OCI-LY1 (cell line): ENCODE data around the gene ZNF282.

Source experiments
- H2AFZ ChIP-seq: fragments of 200-600 bp; sonication (generic), shearing (Covaris generic); 2 replicates; pipeline ENCODE4 v1.6.0; 2014; ENCODE audit warnings: antibody characterized with exemption, mild to moderate bottlenecking, low read length
- H3F3A ChIP-seq: fragments of 200-600 bp; sonication (generic), shearing (Covaris generic); 2 replicates; pipeline ENCODE4 v1.6.0; 2014; ENCODE audit warnings: mild to moderate bottlenecking, antibody characterized with exemption, low read length, moderate library complexity; ENCODE audit not compliant: insufficient read depth
- H3K27ac ChIP-seq: fragments of 200-600 bp; sonication (generic); 2 replicates; pipeline ENCODE4 v1.5.1; 2014; ENCODE audit warnings: low read length, mixed run types, mild to moderate bottlenecking, low read depth; ENCODE audit not compliant: poor library complexity, severe bottlenecking
- H3K27me3 ChIP-seq: fragments of 200-600 bp; sonication (generic); 2 replicates; pipeline ENCODE4 v1.6.0; 2014; ENCODE audit warnings: antibody characterized with exemption, mild to moderate bottlenecking, low read length, moderate library complexity; ENCODE audit not compliant: insufficient read depth
- H3K36me3 ChIP-seq: fragments of 200-600 bp; sonication (generic); 2 replicates; pipeline ENCODE4 v1.6.1; 2014; ENCODE audit warnings: mild to moderate bottlenecking, antibody characterized with exemption, low read length, moderate library complexity, mixed read lengths; ENCODE audit not compliant: insufficient read depth
- H3K4me1 ChIP-seq: fragments of 200-600 bp; sonication (generic); 2 replicates; pipeline ENCODE4 v1.5.1; 2014; ENCODE audit warnings: mild to moderate bottlenecking, low read length, moderate library complexity; ENCODE audit not compliant: insufficient read depth, severe bottlenecking
- H3K4me2 ChIP-seq: fragments of 200-600 bp; sonication (generic), shearing (Covaris generic); 2 replicates; pipeline ENCODE4 v1.6.1; 2014; ENCODE audit warnings: low read length
- H3K4me3 ChIP-seq: fragments of 200-600 bp; sonication (generic); 2 replicates; pipeline ENCODE4 v1.5.1; 2014; ENCODE audit warnings: low read length, low read depth, mild to moderate bottlenecking, mixed read lengths; ENCODE audit not compliant: poor library complexity, severe bottlenecking
- H3K79me2 ChIP-seq: fragments of 200-600 bp; shearing (Covaris generic); 2 replicates; pipeline ENCODE4 v1.6.1; 2016; ENCODE audit warnings: mixed run types, low read length, mixed read lengths; ENCODE audit not compliant: insufficient read depth
- H3K9ac ChIP-seq: fragments of 200-600 bp; sonication (generic), shearing (Covaris generic); 2 replicates; pipeline ENCODE4 v1.6.1; 2014; ENCODE audit warnings: mild to moderate bottlenecking, low read length, mixed read lengths
- H3K9me2 ChIP-seq: fragments of 200-600 bp; sonication (generic), shearing (Covaris generic); 2 replicates; pipeline ENCODE4 v1.6.1; 2014; ENCODE audit warnings: low read depth, mild to moderate bottlenecking, low read length, mixed read lengths
- H3K9me3 ChIP-seq: fragments of 200-600 bp; shearing (Covaris generic); 2 replicates; pipeline ENCODE4 v1.6.1; 2014; ENCODE audit warnings: low read length, mixed read lengths
- H4K20me1 ChIP-seq: fragments of 200-600 bp; sonication (generic), shearing (Covaris generic); 2 replicates; pipeline ENCODE4 v1.6.0; 2016; ENCODE audit warnings: mild to moderate bottlenecking, low read length; ENCODE audit not compliant: insufficient read depth
- CTCF ChIP-seq: fragments of 200-600 bp; sonication (generic), shearing (Covaris generic); IDR thresholded peaks from 2 replicates; pipeline ENCODE4 v1.5.1; 2017; ENCODE audit warnings: mild to moderate bottlenecking, antibody characterized with exemption, low read length, moderate library complexity, mixed read lengths
- EZH2 ChIP-seq: fragments of 200-600 bp; sonication (generic), shearing (Covaris generic); IDR thresholded peaks from 2 replicates; pipeline ENCODE4 v1.8.0; 2017; ENCODE audit warnings: borderline replicate concordance, mixed run types, mild to moderate bottlenecking, antibody characterized with exemption, low read length, moderate library complexity, mixed read lengths

Gene ZNF282

DNA sequence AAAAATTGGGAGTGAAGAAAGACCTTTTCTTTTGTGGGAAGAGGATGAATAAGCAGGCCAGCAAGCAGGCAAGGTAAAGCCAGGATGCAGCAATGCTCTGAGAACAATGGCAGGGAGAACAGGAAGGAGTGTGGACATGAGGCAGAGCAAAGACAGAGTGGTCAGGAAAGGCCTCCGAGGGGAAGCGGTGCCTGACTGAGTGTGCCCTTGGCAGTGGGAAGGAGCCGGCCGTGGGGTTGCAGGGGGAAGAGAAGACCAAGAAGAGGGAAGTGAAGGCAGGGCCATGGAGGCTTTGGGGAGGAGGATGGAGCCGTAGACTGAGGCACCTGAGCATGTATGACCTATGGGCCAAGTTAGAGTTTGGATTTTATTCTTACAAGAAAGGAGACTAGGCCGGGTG, 22.2 kb downstream of the ZNF282 start:
- Histone ChIP-seq H3K4me2 (no peak overlapping the region), H3K4me1 (no peaks in the 10 kb centered on the region), H3K79me2 (no peaks in the 10 kb centered on the region), H3K9ac (no peak overlapping the region), H3F3A (no peaks in the 10 kb centered on the region), H2AFZ (no peak overlapping the region), H3K27ac (no peak overlapping the region), H3K4me3 (no peak overlapping the region), H3K9me2 (no peaks in the 10 kb centered on the region), H3K36me3 (peaks cover 55% of the 10 kb centered on the region), H3K27me3 (no peaks in the 10 kb centered on the region), H4K20me1 (no peaks in the 10 kb centered on the region), H3K9me3 (no peaks in the 10 kb centered on the region)
- TF ChIP-seq CTCF (no peak), EZH2 (no peak)

DNA sequence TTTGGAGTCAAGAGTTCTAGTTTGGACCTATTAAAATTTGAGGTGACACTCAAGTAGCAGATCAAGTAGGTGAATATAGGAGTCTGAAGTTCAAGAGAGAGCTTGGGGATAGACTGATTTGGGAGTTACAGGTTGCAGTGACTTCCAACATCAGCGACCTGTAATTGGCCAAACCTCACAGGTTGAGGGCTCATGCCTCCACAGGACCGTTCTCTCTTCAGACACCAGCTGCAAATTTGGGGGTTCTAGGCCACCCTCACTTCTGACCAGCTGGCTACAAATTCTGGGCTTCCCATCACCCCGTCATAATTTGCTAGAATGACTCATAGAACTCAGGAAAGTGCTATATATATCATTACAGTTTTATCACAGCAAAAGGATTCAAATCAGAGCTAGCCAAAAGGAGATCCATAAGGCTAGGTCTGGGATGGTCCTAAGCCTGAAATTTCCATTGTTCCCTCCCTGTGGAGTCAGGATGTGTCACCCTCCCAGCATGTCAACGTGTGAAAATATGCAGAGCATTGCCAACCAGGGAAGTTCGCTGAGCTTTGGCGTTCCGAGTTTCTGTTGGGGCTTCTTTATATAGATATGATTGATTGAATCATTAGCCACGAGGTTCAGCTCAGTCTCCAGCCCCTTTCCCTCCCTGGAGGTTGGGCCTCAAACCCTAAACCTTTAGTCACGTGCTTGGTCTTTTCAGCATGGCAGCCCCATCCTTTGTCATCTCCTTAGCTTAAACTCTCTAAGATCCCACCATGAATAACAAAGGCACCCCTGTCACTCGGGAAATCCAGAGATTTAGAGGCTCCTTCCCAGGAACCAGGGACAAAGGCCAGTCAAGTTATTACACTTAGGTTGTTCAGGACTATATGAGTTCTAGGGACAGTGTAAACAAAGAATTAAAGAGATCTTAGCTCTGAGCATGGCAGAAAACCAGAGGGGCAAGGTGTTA, 23.4 kb downstream of the ZNF282 start:
- Histone ChIP-seq H2AFZ (no peak overlapping the region), H3K4me1 (no peaks in the 10 kb centered on the region), H3K4me2 (no peak overlapping the region), H3K9ac (no peak overlapping the region), H4K20me1 (no peaks in the 10 kb centered on the region), H3K4me3 (no peak overlapping the region), H3F3A (no peaks in the 10 kb centered on the region), H3K9me2 (no peaks in the 10 kb centered on the region), H3K79me2 (no peaks in the 10 kb centered on the region), H3K27me3 (no peaks in the 10 kb centered on the region), H3K27ac (no peak overlapping the region), H3K36me3 (peaks cover 44% of the 10 kb centered on the region), H3K9me3 (no peaks in the 10 kb centered on the region)
- no peak for TF ChIP-seq CTCF
- no peak for TF ChIP-seq EZH2

DNA sequence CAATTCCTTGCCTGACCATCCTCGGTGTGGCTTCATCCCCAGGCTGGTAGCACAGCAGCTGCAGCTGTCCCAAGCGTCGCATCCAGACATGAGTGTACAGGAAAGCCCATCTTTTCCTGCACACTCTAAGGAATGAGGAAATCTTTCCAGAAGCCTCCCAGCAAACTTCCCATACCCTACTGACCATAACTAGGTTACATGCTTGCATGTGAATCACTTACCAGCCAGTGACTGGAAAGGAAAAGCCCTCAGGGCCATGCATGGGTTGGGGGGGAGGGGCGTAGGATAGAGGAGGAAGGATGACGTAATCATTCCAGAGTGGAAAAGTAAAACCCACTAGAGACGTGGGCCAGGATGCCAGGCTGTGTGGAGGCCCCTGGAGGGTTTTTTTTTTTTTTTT, 25.2 kb downstream of the ZNF282 start:
- H3K4me3 ChIP-seq = no peak overlapping the region
- no peaks in the 10 kb centered on the region for H4K20me1 ChIP-seq
- no peaks in the 10 kb centered on the region for H3K9me3 ChIP-seq
- H3K4me1 ChIP-seq = no peaks in the 10 kb centered on the region
- no peaks in the 10 kb centered on the region for H3K9me2 ChIP-seq
- H3F3A ChIP-seq = no peaks in the 10 kb centered on the region
- H2AFZ ChIP-seq = no peak overlapping the region
- no peak overlapping the region for H3K4me2 ChIP-seq
- H3K79me2 ChIP-seq = no peaks in the 10 kb centered on the region
- no peak overlapping the region for H3K9ac ChIP-seq
- peaks cover 26% of the 10 kb centered on the region for H3K36me3 ChIP-seq
- no peak for TF ChIP-seq EZH2
- no peaks in the 10 kb centered on the region for H3K27me3 ChIP-seq
- H3K27ac ChIP-seq = no peak overlapping the region

- Histone ChIP-seq H3K4me1 (no peaks in the 10 kb centered on the region), H3K4me3 (no peak overlapping the region), H3K27me3 (no peaks in the 10 kb centered on the region), H3K9ac (no peak overlapping the region), H3K36me3 (peaks cover 11% of the 10 kb centered on the region), H3F3A (no peaks in the 10 kb centered on the region), H3K79me2 (no peaks in the 10 kb centered on the region), H3K4me2 (no peak overlapping the region), H4K20me1 (no peaks in the 10 kb centered on the region), H3K9me2 (no peaks in the 10 kb centered on the region), H3K9me3 (no peaks in the 10 kb centered on the region), H3K27ac (no peak overlapping the region), H2AFZ (no peak overlapping the region)
- TF ChIP-seq EZH2 (no peak), CTCF (no peak)
Measured at GRCh38 chr7:149223176-149223575, 27.8 kb downstream of the ZNF282 start.
